ENCODE results near the gene RASA3. TPM values are rescaled to one million over a fixed set of nuclear protein-coding genes. Genes with fewer than 3 reads are reported as not detected.
"Not testable (repeated sequence)": the region's sequence is repeated elsewhere in the genome, so short reads cannot be mapped to it uniquely, and the experiment has no call there.

Gene RASA3
- total RNA-seq, 1 experiment from 2014 or later, result 0.56 TPM

GRCh38 chr13:114107686-114108081 lies 24.7 kb downstream of the RASA3 start:
- Histone ChIP-seq H2AFZ (ENCODE audit: low read length) (no peak overlapping the region), H3K9ac (ENCODE audit: low read length) (no peak overlapping the region), H3K36me3 (ENCODE audit: insufficient read depth, low read length) (no peaks in the 10 kb centered on the region), H3K9me3 (ENCODE audit: low read length) (no peaks in the 10 kb centered on the region; the same call in 1 of the 2 replicates), H4K20me1 (ENCODE audit: insufficient read depth, low read depth, low read length) (no peaks in the 10 kb centered on the region), H3K9me2 (replicated peaks; ENCODE audit: insufficient read depth, low read length) (no peaks in the 10 kb centered on the region), H3K4me2 (ENCODE audit: low read depth, low read length, poor library complexity, severe bottlenecking) (no peak overlapping the region), H3K79me2 (ENCODE audit: low read length) (no peaks in the 10 kb centered on the region), H3K27me3 (ENCODE audit: low read length) (no peaks in the 10 kb centered on the region), H3K4me3 (ENCODE audit: low read length) (no peak overlapping the region), H3K4me1 (ENCODE audit: low read length) (no peaks in the 10 kb centered on the region), H3K27ac (ENCODE audit: low read length) (no peak overlapping the region)
- DNase-seq, result no peak

- H3K79me2 ChIP-seq (ENCODE audit: low read length), result no peaks in the 10 kb centered on the region
- H3K4me2 ChIP-seq (ENCODE audit: low read depth, low read length, poor library complexity, severe bottlenecking), result no peak overlapping the region
- H4K20me1 ChIP-seq (ENCODE audit: insufficient read depth, low read depth, low read length), result no peaks in the 10 kb centered on the region
- H2AFZ ChIP-seq (ENCODE audit: low read length), result no peak overlapping the region
- no peaks in the 10 kb centered on the region for H3K4me1 ChIP-seq (ENCODE audit: low read length)
- no peaks in the 10 kb centered on the region; the same call in 1 of the 2 replicates for H3K9me3 ChIP-seq (ENCODE audit: low read length)
- H3K36me3 ChIP-seq (ENCODE audit: insufficient read depth, low read length), result no peaks in the 10 kb centered on the region
- no peaks in the 10 kb centered on the region for H3K9me2 ChIP-seq (replicated peaks; ENCODE audit: insufficient read depth, low read length)
- H3K4me3 ChIP-seq (ENCODE audit: low read length), result no peak overlapping the region
- no peak for DNase-seq
- no peak overlapping the region for H3K9ac ChIP-seq (ENCODE audit: low read length)
- no peaks in the 10 kb centered on the region for H3K27me3 ChIP-seq (ENCODE audit: low read length)
- H3K27ac ChIP-seq (ENCODE audit: low read length), result no peak overlapping the region
Observed at GRCh38 chr13:114106991-114107685, 25.3 kb downstream of the RASA3 start.

GRCh38 chr13:114106526-114106925 lies 25.9 kb downstream of the RASA3 start:
- no peaks in the 10 kb centered on the region; the same call in 1 of the 2 replicates for H3K9me3 ChIP-seq (ENCODE audit: low read length)
- no peak overlapping the region for H3K27ac ChIP-seq (ENCODE audit: low read length)
- no peak overlapping the region for H3K9ac ChIP-seq (ENCODE audit: low read length)
- no peak overlapping the region for H3K4me2 ChIP-seq (ENCODE audit: low read depth, low read length, poor library complexity, severe bottlenecking)
- H3K27me3 ChIP-seq (ENCODE audit: low read length), result no peaks in the 10 kb centered on the region
- H3K4me3 ChIP-seq (ENCODE audit: low read length), result no peak overlapping the region
- no peak overlapping the region for H2AFZ ChIP-seq (ENCODE audit: low read length)
- no peaks in the 10 kb centered on the region for H3K79me2 ChIP-seq (ENCODE audit: low read length)
- H3K36me3 ChIP-seq (ENCODE audit: insufficient read depth, low read length), result no peaks in the 10 kb centered on the region
- H4K20me1 ChIP-seq (ENCODE audit: insufficient read depth, low read depth, low read length), result no peaks in the 10 kb centered on the region
- no peaks in the 10 kb centered on the region for H3K4me1 ChIP-seq (ENCODE audit: low read length)
- no peaks in the 10 kb centered on the region for H3K9me2 ChIP-seq (replicated peaks; ENCODE audit: insufficient read depth, low read length)
- no peak for DNase-seq

- Histone ChIP-seq H3K27ac (ENCODE audit: low read length) (no peak overlapping the region), H3K27me3 (ENCODE audit: low read length) (no peaks in the 10 kb centered on the region), H3K36me3 (ENCODE audit: insufficient read depth, low read length) (no peaks in the 10 kb centered on the region), H2AFZ (ENCODE audit: low read length) (no peak overlapping the region), H3K9me3 (ENCODE audit: low read length) (no peaks in the 10 kb centered on the region; the same call in 1 of the 2 replicates), H3K4me2 (ENCODE audit: low read depth, low read length, poor library complexity, severe bottlenecking) (no peak overlapping the region), H3K4me3 (ENCODE audit: low read length) (no peak overlapping the region), H3K4me1 (ENCODE audit: low read length) (no peaks in the 10 kb centered on the region), H3K9me2 (replicated peaks; ENCODE audit: insufficient read depth, low read length) (no peaks in the 10 kb centered on the region), H4K20me1 (ENCODE audit: insufficient read depth, low read depth, low read length) (no peaks in the 10 kb centered on the region), H3K79me2 (ENCODE audit: low read length) (no peaks in the 10 kb centered on the region), H3K9ac (ENCODE audit: low read length) (no peak overlapping the region)
- DNase-seq, result no peak
Observed at GRCh38 chr13:114105521-114106225, 26.8 kb downstream of the RASA3 start.

GRCh38 chr13:114104655-114105520 lies 27.5 kb downstream of the RASA3 start:
- H3K4me3 ChIP-seq (ENCODE audit: low read length), result no peak overlapping the region
- no peak overlapping the region for H2AFZ ChIP-seq (ENCODE audit: low read length)
- no peaks in the 10 kb centered on the region for H3K4me1 ChIP-seq (ENCODE audit: low read length)
- H3K4me2 ChIP-seq (ENCODE audit: low read depth, low read length, poor library complexity, severe bottlenecking), result no peak overlapping the region
- H3K36me3 ChIP-seq (ENCODE audit: insufficient read depth, low read length), result no peaks in the 10 kb centered on the region
- no peaks in the 10 kb centered on the region for H4K20me1 ChIP-seq (ENCODE audit: insufficient read depth, low read depth, low read length)
- no peaks in the 10 kb centered on the region for H3K9me2 ChIP-seq (replicated peaks; ENCODE audit: insufficient read depth, low read length)
- DNase-seq, result no peak
- H3K27me3 ChIP-seq (ENCODE audit: low read length), result no peaks in the 10 kb centered on the region
- H3K27ac ChIP-seq (ENCODE audit: low read length), result no peak overlapping the region
- H3K9ac ChIP-seq (ENCODE audit: low read length), result no peak overlapping the region
- no peaks in the 10 kb centered on the region; the same call in 1 of the 2 replicates for H3K9me3 ChIP-seq (ENCODE audit: low read length)
- no peaks in the 10 kb centered on the region for H3K79me2 ChIP-seq (ENCODE audit: low read length)

- DNase-seq, result no peak
- Histone ChIP-seq H4K20me1 (ENCODE audit: insufficient read depth, low read depth, low read length) (no peaks in the 10 kb centered on the region), H2AFZ (ENCODE audit: low read length) (no peak overlapping the region), H3K4me3 (ENCODE audit: low read length) (no peak overlapping the region), H3K4me1 (ENCODE audit: low read length) (no peaks in the 10 kb centered on the region), H3K9me3 (ENCODE audit: low read length) (no peaks in the 10 kb centered on the region; the same call in 1 of the 2 replicates), H3K9ac (ENCODE audit: low read length) (no peak overlapping the region), H3K27me3 (ENCODE audit: low read length) (no peaks in the 10 kb centered on the region), H3K79me2 (ENCODE audit: low read length) (no peaks in the 10 kb centered on the region), H3K36me3 (ENCODE audit: insufficient read depth, low read length) (no peaks in the 10 kb centered on the region), H3K4me2 (ENCODE audit: low read depth, low read length, poor library complexity, severe bottlenecking) (no peak overlapping the region), H3K9me2 (replicated peaks; ENCODE audit: insufficient read depth, low read length) (no peaks in the 10 kb centered on the region), H3K27ac (ENCODE audit: low read length) (no peak overlapping the region)
Observed at GRCh38 chr13:114103801-114104654, 28.4 kb downstream of the RASA3 start.

- not testable (repeated sequence) for H3K9me3 ChIP-seq (ENCODE audit: low read length); H3K36me3 ChIP-seq (ENCODE audit: insufficient read depth, low read length); H4K20me1 ChIP-seq (ENCODE audit: insufficient read depth, low read depth, low read length); H3K27ac ChIP-seq (ENCODE audit: low read length); H3K4me2 ChIP-seq (ENCODE audit: low read depth, low read length, poor library complexity, severe bottlenecking); H3K4me3 ChIP-seq (ENCODE audit: low read length); H3K9me2 ChIP-seq (replicated peaks; ENCODE audit: insufficient read depth, low read length); DNase-seq; H3K27me3 ChIP-seq (ENCODE audit: low read length); H3K79me2 ChIP-seq (ENCODE audit: low read length); H3K4me1 ChIP-seq (ENCODE audit: low read length); H3K9ac ChIP-seq (ENCODE audit: low read length); H2AFZ ChIP-seq (ENCODE audit: low read length)
Observed at GRCh38 chr13:114103289-114103621, 29.2 kb downstream of the RASA3 start.
